HepG2 (cell line): Measurements from ENCODE around the gene KRT2.

Source experiments
- CREB1 ChIP-seq, 2 experiments: fragments of 450-650 bp in 1 of 2; IDR thresholded peaks; 2 replicates each; pipeline ENCODE4 v1.6.1; 2016 to 2017; ENCODE audit warnings: control low read depth in 1 of 2, mild to moderate bottlenecking in 1 of 2, missing compliant biosample characterization in 1 of 2, missing genetic modification characterization in 1 of 2
- CSRNP1 ChIP-seq: sonication (generic); formaldehyde crosslinking; IDR thresholded peaks from 2 replicates; pipeline ENCODE4 v1.8.1; 2023; ENCODE audit warnings: mild to moderate bottlenecking, missing genetic modification reagents
- DPF2 ChIP-seq: sonication (generic); formaldehyde crosslinking; IDR thresholded peaks from 2 replicates; pipeline ENCODE4 v1.4.0; 2020; ENCODE audit warnings: mild to moderate bottlenecking, low read depth, missing genetic modification reagents, borderline replicate concordance
- E2F5 ChIP-seq: sonication (generic); formaldehyde crosslinking; conservative IDR thresholded peaks from 2 replicates; pipeline ENCODE4 v1.4.0; 2020; ENCODE audit warnings: missing genetic modification reagents
- EZH2 ChIP-seq: conservative IDR thresholded peaks from 2 replicates; pipeline ENCODE4 v1.6.1; 2012; ENCODE audit warnings: mild to moderate bottlenecking, low read depth, low read length, moderate library complexity
- GABPA ChIP-seq, 2 experiments: IDR thresholded peaks; 2 replicates each; pipeline ENCODE4 v1.6.1; 2011 to 2016; ENCODE audit warnings: low read depth in 2 of 2, low read length in 1 of 2, missing biosample characterization in 1 of 2, missing genetic modification characterization in 1 of 2
- PCBP1 ChIP-seq: fragments of 200-400 bp; formaldehyde crosslinking; IDR thresholded peaks from 2 replicates; pipeline ENCODE4 v1.6.1; 2017; ENCODE audit warnings: mild to moderate bottlenecking, low read depth, low read length, borderline replicate concordance
- RBM39 ChIP-seq: fragments of 200-400 bp; formaldehyde crosslinking; IDR thresholded peaks from one replicate; pipeline ENCODE4 v1.6.1; 2018; ENCODE audit warnings: antibody characterized with exemption, mild to moderate bottlenecking, low read depth, low read length; ENCODE audit not compliant: poor library complexity, severe bottlenecking
- RXRA ChIP-seq: sonication (generic); formaldehyde crosslinking; IDR thresholded peaks from 2 replicates; pipeline ENCODE4 v1.5.1; 2020; ENCODE audit warnings: missing genetic modification reagents
- ZBTB2 ChIP-seq: sonication (generic); formaldehyde crosslinking; IDR thresholded peaks from 2 replicates; pipeline ENCODE4 v1.8.0; 2022; ENCODE audit warnings: low read depth, missing genetic modification reagents
- ZBTB20 ChIP-seq: sonication (generic); formaldehyde crosslinking; IDR thresholded peaks from 2 replicates; pipeline ENCODE4 v1.8.1; 2023; ENCODE audit warnings: missing genetic modification reagents, low read depth, mild to moderate bottlenecking, borderline replicate concordance
- ZNF232 ChIP-seq: sonication (generic); formaldehyde crosslinking; IDR thresholded peaks from 2 replicates; pipeline ENCODE4 v1.4.0; 2020; ENCODE audit warnings: missing genetic modification reagents, borderline replicate concordance
- ZNF878 ChIP-seq: sonication (generic); formaldehyde crosslinking; IDR thresholded peaks from 2 replicates; pipeline ENCODE4 v1.8.1; 2023; ENCODE audit warnings: mild to moderate bottlenecking, missing genetic modification reagents, moderate library complexity

- TF ChIP-seq ZBTB20 (CRISPR knock-in tag) (no peak), CSRNP1 (no peak), GABPA (IDR thresholded peaks at IDR 0.05; ENCODE audit: low read depth, low read length) (no peak), GABPA (CRISPR knock-in tag; IDR thresholded peaks at IDR 0.05; ENCODE audit: low read depth) (no peak), RXRA (CRISPR knock-in tag) (no peak), ZBTB2 (CRISPR knock-in tag) (no peak), CREB1 (IDR thresholded peaks at IDR 0.05) (no peak), CREB1 (CRISPR knock-in tag; IDR thresholded peaks at IDR 0.05) (no peak), ZNF232 (CRISPR knock-in tag) (no peak), PCBP1 (no peak), E2F5 (no peak), DPF2 (CRISPR knock-in tag) (no peak), RBM39 (no peak), ZNF878 (CRISPR knock-in tag) (no peak), EZH2 (no peak)
Observed at GRCh38 chr12:52691076-52691840, 39.2 kb upstream of the KRT2 start.
